Mesothelial cell of epicardium (in vitro differentiated cells): ENCODE results near the gene COL25A1. TPM values are rescaled to one million over a fixed set of nuclear protein-coding genes. Genes with fewer than 3 reads are reported as not detected.

Source experiments
- DNase-seq, 2 experiments: peaks; one replicate each; pipeline ENCODE4 v3.0.0; 2021; ENCODE audit warnings: low spot score in 2 of 2; ENCODE audit not compliant: unreplicated experiment in 2 of 2
- H3K27ac Mint-ChIP-seq: 2 replicates; pipeline ENCODE4 v1.8.0; 2021; ENCODE audit warnings: mixed read lengths
- H3K27me3 Mint-ChIP-seq: 2 replicates; pipeline ENCODE4 v1.8.0; 2021; ENCODE audit warnings: low read depth, mixed read lengths
- H3K36me3 Mint-ChIP-seq: 2 replicates; pipeline ENCODE4 v1.8.0; 2021; ENCODE audit warnings: mixed read lengths
- H3K4me1 Mint-ChIP-seq: 2 replicates; pipeline ENCODE4 v1.8.0; 2021; ENCODE audit warnings: mixed read lengths
- H3K4me3 Mint-ChIP-seq: 2 replicates; pipeline ENCODE4 v1.8.0; 2021; ENCODE audit warnings: mild to moderate bottlenecking, moderate library complexity, mixed read lengths
- H3K9me3 Mint-ChIP-seq: 2 replicates; pipeline ENCODE4 v1.8.0; 2021; ENCODE audit warnings: mixed read lengths
- total RNA-seq: library from RNA; stranded (reverse); gene quantifications from 3 replicates; pipeline ENCODE4 v1.2.1, GENCODE V29; 2021
- TF ChIP-seq, protein P1 (sequence below): fragments of 200-600 bp; sonication (generic); IDR thresholded peaks from one replicate; pipeline ENCODE4 v1.5.0; 2021; ENCODE audit warnings: antibody characterized with exemption; ENCODE audit not compliant: unreplicated experiment

The COL25A1 gene
- total RNA-seq, 1 donor from 2014 or later: 56.7 TPM

DNA sequence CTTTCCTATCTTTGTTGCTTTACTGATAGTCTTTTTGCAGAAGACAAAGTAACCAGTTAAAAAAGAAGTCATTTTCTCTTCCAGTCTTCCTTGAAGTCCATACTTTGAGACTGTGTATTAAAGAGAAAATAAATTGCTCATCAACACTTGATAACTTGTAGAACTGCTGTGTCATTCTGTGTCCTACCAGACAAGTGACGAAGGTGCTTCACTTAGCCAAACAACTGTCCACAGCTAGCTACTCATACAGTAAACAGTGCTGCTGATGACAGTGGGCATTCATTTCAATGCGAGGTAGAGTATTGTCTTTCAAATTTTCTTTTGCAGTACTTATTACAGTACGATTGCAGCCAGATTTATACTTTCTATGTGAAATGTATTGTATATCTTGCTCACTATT is 11.5 kb downstream of the COL25A1 start:
- Mint-ChIP-seq H3K9me3 (no peaks in the 10 kb centered on the region), H3K36me3 (peaks cover 3% of the 10 kb centered on the region), H3K4me3 (no peak overlapping the region), H3K27me3 (no peaks in the 10 kb centered on the region), H3K4me1 (peaks cover 14% of the 10 kb centered on the region), H3K27ac (no peak overlapping the region)
- DNase-seq: no peak
- TF ChIP-seq, protein P1, sequence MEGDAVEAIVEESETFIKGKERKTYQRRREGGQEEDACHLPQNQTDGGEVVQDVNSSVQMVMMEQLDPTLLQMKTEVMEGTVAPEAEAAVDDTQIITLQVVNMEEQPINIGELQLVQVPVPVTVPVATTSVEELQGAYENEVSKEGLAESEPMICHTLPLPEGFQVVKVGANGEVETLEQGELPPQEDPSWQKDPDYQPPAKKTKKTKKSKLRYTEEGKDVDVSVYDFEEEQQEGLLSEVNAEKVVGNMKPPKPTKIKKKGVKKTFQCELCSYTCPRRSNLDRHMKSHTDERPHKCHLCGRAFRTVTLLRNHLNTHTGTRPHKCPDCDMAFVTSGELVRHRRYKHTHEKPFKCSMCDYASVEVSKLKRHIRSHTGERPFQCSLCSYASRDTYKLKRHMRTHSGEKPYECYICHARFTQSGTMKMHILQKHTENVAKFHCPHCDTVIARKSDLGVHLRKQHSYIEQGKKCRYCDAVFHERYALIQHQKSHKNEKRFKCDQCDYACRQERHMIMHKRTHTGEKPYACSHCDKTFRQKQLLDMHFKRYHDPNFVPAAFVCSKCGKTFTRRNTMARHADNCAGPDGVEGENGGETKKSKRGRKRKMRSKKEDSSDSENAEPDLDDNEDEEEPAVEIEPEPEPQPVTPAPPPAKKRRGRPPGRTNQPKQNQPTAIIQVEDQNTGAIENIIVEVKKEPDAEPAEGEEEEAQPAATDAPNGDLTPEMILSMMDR: no peak

DNA sequence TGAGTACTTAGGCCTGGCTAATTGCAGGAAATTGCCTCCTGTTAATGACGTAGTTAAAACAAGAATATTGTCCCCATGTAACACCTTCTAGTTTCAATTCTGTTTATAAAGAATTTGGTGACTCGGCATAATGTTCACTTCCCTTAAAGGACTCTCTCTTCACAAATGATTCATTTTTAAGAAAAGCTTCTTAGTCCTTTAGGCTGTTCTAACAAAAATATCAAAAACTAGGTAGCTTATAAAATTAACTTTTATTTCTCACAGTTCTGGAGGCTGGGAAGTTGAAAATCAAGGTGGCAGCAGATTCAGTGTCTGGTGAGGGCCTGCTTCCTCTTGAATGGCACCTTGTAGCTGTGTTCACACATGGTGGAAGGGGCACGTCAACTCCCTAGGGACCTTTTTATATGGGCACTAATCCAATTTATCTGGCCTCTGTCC is 23.8 kb downstream of the COL25A1 start:
- TF ChIP-seq, protein P1: no peak
- no peak overlapping the region for H3K4me3 Mint-ChIP-seq
- peaks cover 11% of the 10 kb centered on the region for H3K36me3 Mint-ChIP-seq
- no peak overlapping the region for H3K27ac Mint-ChIP-seq
- no peaks in the 10 kb centered on the region for H3K9me3 Mint-ChIP-seq
- H3K27me3 Mint-ChIP-seq: no peaks in the 10 kb centered on the region
- no peaks in the 10 kb centered on the region for H3K4me1 Mint-ChIP-seq
- DNase-seq: no peak

DNA sequence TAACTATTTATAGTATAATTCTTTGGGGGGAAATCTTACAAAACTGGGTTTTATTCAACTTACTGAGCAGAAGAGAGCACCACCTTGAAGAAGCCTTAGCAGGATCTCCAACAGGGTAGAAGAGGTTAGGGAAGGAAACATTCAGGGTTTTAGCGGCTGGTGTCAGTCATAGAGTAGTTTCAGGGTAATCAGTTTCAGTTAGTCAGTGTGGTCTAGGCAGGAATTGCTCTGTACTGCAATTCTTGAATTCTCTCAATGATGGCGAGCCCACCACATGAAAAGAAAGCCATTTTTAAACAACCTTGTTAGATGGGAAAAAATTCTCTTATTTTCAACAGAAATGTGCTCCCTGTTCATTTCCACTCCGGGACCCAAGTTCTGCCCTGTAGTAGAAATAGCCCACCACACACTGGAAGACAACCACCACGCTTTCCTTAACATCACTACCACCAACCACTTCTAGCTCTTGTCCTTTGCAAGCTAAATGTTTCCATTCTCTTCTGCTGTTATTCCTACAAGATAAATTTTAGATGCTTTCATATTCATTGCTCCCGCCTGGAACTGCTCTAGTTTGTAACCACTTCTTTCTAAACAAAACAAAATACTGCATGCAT is 25.9 kb downstream of the COL25A1 start:
- Mint-ChIP-seq H3K27me3 (no peaks in the 10 kb centered on the region), H3K4me1 (no peaks in the 10 kb centered on the region), H3K27ac (no peak overlapping the region), H3K4me3 (no peak overlapping the region), H3K36me3 (peaks cover 11% of the 10 kb centered on the region), H3K9me3 (no peaks in the 10 kb centered on the region)
- no peak for DNase-seq
- TF ChIP-seq, protein P1: no peak

DNA sequence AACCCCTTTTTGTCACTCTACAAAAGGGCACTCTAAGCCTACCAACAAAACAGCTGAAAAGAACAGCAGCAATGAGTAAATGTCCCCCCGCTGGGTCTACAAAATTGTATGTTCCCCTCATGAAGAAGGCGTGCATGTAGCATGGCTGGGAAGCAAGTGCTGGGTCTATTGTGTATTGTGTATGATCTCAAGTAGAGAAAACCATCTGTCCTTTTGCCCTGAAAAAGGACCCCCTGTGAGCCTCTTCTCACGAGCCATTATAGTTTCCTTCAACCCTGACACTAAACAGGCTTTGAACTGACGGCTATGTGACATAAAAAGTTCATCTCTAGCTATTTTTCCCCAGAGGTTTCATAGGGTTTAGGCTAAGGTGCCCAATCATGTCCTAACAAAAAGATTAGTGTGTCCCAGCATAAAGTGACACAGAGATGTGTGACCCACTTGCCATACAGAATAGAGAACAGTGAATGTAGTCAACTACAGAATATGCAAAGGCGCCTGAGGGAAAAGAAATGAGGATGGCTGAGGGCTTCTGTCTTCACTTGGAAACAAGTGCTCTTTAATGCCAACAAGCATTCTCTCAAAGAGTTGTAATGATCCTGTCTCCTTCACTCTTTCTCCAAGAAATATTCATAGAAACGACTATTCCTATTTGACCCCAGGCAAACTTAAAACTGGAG is 27.3 kb downstream of the COL25A1 start:
- H3K36me3 Mint-ChIP-seq: peaks cover 10% of the 10 kb centered on the region
- TF ChIP-seq, protein P1: no peak
- H3K4me1 Mint-ChIP-seq: no peaks in the 10 kb centered on the region
- no peak overlapping the region for H3K27ac Mint-ChIP-seq
- DNase-seq: no peak
- no peaks in the 10 kb centered on the region for H3K9me3 Mint-ChIP-seq
- no peak overlapping the region for H3K4me3 Mint-ChIP-seq
- H3K27me3 Mint-ChIP-seq: no peaks in the 10 kb centered on the region

DNA sequence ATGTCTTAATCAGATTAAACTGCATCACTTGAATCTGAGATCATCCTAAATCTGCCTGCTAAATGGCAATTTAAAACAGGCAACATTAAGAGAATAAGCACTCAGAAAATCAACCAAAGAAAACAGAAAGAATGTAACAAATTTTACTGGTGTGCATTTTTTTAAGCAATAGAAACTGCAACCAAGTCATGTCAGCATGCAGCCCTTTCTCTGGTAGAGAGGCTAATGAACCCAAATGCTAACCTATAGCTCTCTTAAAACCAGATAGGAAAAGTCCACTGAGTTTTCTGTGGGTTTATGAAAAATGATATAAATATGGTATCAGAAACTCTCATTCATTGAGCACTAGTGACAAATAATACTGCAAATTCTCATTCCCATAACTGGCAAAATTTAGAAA is 35.6 kb downstream of the COL25A1 start:
- H3K27me3 Mint-ChIP-seq: no peaks in the 10 kb centered on the region
- no peak for DNase-seq
- no peak overlapping the region for H3K4me3 Mint-ChIP-seq
- TF ChIP-seq, protein P1: no peak
- H3K9me3 Mint-ChIP-seq: no peaks in the 10 kb centered on the region
- H3K27ac Mint-ChIP-seq: no peak overlapping the region
- H3K36me3 Mint-ChIP-seq: peaks cover 3% of the 10 kb centered on the region
- peaks cover 23% of the 10 kb centered on the region for H3K4me1 Mint-ChIP-seq
